Measurements from ENCODE around the gene KHK.

DNA sequence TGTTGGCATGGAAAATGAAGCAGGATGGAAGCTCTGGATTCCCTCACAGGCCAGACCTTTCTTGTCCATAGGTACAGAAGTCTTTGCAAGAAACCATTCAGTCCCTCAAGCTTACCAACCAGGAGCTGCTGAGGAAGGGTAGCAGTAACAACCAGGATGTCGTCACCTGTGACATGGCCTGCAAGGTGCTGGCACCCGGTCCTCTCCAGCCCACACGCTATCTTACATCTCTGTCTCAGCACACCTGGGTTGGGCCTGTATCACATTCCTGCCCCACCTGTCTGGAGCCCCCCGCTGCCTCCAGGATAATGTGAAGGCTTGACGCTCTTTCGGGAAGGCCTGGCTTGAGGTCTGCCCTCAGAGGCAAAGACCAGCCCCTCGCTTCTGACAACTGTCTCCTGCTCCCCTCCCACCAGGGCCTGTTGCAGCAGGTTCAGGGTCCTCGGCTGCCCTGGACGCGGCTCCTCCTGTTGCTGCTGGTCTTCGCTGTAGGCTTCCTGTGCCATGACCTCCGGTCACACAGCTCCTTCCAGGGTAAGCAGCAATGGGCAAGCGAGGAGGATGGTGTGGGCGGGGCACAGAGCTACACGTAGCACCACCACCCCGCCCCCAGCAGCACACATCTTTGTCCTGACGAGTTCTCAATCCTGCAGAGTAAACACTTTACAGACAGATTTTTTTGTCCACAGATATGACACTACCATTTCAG is 47.8 kb upstream of the KHK start:
- TF ChIP-seq POLR2AphosphoS5 (IDR thresholded peaks at IDR 0.05; ENCODE audit: low read depth) = no peak
- TF ChIP-seq CTCF (IDR thresholded peaks at IDR 0.05; ENCODE audit: insufficient read depth, low read length) = no peak

All from HL-60 (cell line).